T-helper 9 cell (primary cell): ENCODE data around the gene AKAP6.

ENCODE experiments used
- DNase-seq: peaks from one replicate; pipeline ENCODE4 v3.0.0-alpha.2; 2020

The AKAP6 gene

GRCh38 chr14:32590157-32590556 lies 261.1 kb downstream of the AKAP6 start:
- DNase-seq = no peak

GRCh38 chr14:32593290-32593942 lies 264.3 kb downstream of the AKAP6 start:
- no peak for DNase-seq

GRCh38 chr14:32594766-32595165 lies 265.7 kb downstream of the AKAP6 start:
- DNase-seq = no peak

- DNase-seq = no peak
Observed at GRCh38 chr14:32595497-32595896, 266.4 kb downstream of the AKAP6 start.

- no peak for DNase-seq
Observed at GRCh38 chr14:32596390-32596789, 267.3 kb downstream of the AKAP6 start.

GRCh38 chr14:32597771-32598170 lies 268.7 kb downstream of the AKAP6 start:
- DNase-seq = no peak

GRCh38 chr14:32601069-32601468 lies 272.0 kb downstream of the AKAP6 start:
- no peak for DNase-seq

- no peak for DNase-seq
Observed at GRCh38 chr14:32601906-32602305, 272.8 kb downstream of the AKAP6 start.

- DNase-seq = no peak
Observed at GRCh38 chr14:32602699-32603098, 273.6 kb downstream of the AKAP6 start.

GRCh38 chr14:32603992-32604565 lies 275.0 kb downstream of the AKAP6 start:
- no peak for DNase-seq

GRCh38 chr14:32606301-32606700 lies 277.2 kb downstream of the AKAP6 start:
- no peak for DNase-seq

GRCh38 chr14:32607399-32607798 lies 278.3 kb downstream of the AKAP6 start:
- no peak for DNase-seq

GRCh38 chr14:32608857-32609256 lies 279.8 kb downstream of the AKAP6 start:
- no peak for DNase-seq

GRCh38 chr14:32609388-32609787 lies 280.3 kb downstream of the AKAP6 start:
- DNase-seq = no peak

- no peak for DNase-seq
Observed at GRCh38 chr14:32611752-32612151, 282.7 kb downstream of the AKAP6 start.

GRCh38 chr14:32618991-32619390 lies 289.9 kb downstream of the AKAP6 start:
- DNase-seq = no peak

GRCh38 chr14:32620303-32620702 lies 291.2 kb downstream of the AKAP6 start:
- no peak for DNase-seq

- DNase-seq = no peak
Observed at GRCh38 chr14:32620724-32621123, 291.6 kb downstream of the AKAP6 start.

GRCh38 chr14:32621585-32621984 lies 292.5 kb downstream of the AKAP6 start:
- no peak for DNase-seq

- no peak for DNase-seq
Observed at GRCh38 chr14:32622742-32623141, 293.6 kb downstream of the AKAP6 start.

- DNase-seq = no peak
Observed at GRCh38 chr14:32623300-32624093, 294.4 kb downstream of the AKAP6 start.

GRCh38 chr14:32625211-32625610 lies 296.1 kb downstream of the AKAP6 start:
- no peak for DNase-seq

- no peak for DNase-seq
Observed at GRCh38 chr14:32627545-32628298, 298.6 kb downstream of the AKAP6 start.
